Ascending aorta (tissue), 2 donors: ENCODE results near the gene ZFAND6. TPM values are rescaled to one million over a fixed set of nuclear protein-coding genes. Genes with fewer than 3 reads are reported as not detected.

ENCODE experiments used
- DNase-seq, 2 donors: peaks; one replicate each; pipeline ENCODE4 v3.0.0-alpha.2; 2019; ENCODE audit warnings: low spot score in 2 of 2
- H3K27ac ChIP-seq, 2 donors: fragments of 200-600 bp; sonication (generic); one replicate each; pipeline ENCODE4 v1.5.1; 2016 to 2017; ENCODE audit warnings: mild to moderate bottlenecking in 1 of 2
- H3K27me3 ChIP-seq: fragments of 200-600 bp; sonication (generic); one replicate; pipeline ENCODE4 v1.5.1; 2017
- H3K36me3 ChIP-seq, 2 donors: fragments of 200-600 bp; sonication (generic); one replicate each; pipeline ENCODE4 v1.5.1; 2016
- H3K4me1 ChIP-seq, 2 donors: fragments of 200-600 bp; sonication (generic); one replicate each; pipeline ENCODE4 v1.5.1; 2016 to 2017; ENCODE audit warnings: mild to moderate bottlenecking in 1 of 2
- H3K4me3 ChIP-seq, 2 donors: fragments of 200-600 bp; sonication (generic); one replicate each; pipeline ENCODE4 v1.5.1; 2016 to 2017; ENCODE audit warnings: mild to moderate bottlenecking in 1 of 2
- H3K9me3 ChIP-seq, 2 donors: fragments of 200-600 bp; sonication (generic); one replicate each; pipeline ENCODE4 v1.5.1; 2016
- intact Hi-C: fragments of 100-400 bp; cut with DNase I; formaldehyde crosslinking; loops from one replicate; pipeline ENCODE4 v1.15.1; 2023
- total RNA-seq: library from RNA; depleted of rRNA; stranded (reverse); fragments of >200 nt; gene quantifications from one replicate; pipeline ENCODE4 v1.1.0, GENCODE V29; 2016
- TF ChIP-seq, protein P1 (sequence below), 3 experiments: fragments of 200-600 bp in 2 of 3; fragments of 450-650 bp in 1 of 3; sonication (generic) in 2 of 3; IDR thresholded peaks; one replicate each; pipeline ENCODE4 v1.5.1; 2016 to 2019; ENCODE audit warnings: antibody characterized with exemption in 3 of 3, mild to moderate bottlenecking in 1 of 3, moderate library complexity in 1 of 3

Gene ZFAND6
- total RNA-seq, 1 donor from 2014 or later = 49.6 TPM

- no peak for DNase-seq
- TF ChIP-seq, protein P1, sequence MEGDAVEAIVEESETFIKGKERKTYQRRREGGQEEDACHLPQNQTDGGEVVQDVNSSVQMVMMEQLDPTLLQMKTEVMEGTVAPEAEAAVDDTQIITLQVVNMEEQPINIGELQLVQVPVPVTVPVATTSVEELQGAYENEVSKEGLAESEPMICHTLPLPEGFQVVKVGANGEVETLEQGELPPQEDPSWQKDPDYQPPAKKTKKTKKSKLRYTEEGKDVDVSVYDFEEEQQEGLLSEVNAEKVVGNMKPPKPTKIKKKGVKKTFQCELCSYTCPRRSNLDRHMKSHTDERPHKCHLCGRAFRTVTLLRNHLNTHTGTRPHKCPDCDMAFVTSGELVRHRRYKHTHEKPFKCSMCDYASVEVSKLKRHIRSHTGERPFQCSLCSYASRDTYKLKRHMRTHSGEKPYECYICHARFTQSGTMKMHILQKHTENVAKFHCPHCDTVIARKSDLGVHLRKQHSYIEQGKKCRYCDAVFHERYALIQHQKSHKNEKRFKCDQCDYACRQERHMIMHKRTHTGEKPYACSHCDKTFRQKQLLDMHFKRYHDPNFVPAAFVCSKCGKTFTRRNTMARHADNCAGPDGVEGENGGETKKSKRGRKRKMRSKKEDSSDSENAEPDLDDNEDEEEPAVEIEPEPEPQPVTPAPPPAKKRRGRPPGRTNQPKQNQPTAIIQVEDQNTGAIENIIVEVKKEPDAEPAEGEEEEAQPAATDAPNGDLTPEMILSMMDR (IDR thresholded peaks at IDR 0.05) = no peak
- Histone ChIP-seq H3K36me3 (no peaks in the 10 kb centered on the region), H3K27me3 (no peaks in the 10 kb centered on the region), H3K4me1 (no peaks in the 10 kb centered on the region), H3K9me3 (no peaks in the 10 kb centered on the region), H3K4me3 (no peak overlapping the region), H3K27ac (no peak overlapping the region)
- intact Hi-C loops = no loop called here
These were observed 49.9 kb downstream of the ZFAND6 start for GRCh38 chr15:80109388-80109787.

DNA sequence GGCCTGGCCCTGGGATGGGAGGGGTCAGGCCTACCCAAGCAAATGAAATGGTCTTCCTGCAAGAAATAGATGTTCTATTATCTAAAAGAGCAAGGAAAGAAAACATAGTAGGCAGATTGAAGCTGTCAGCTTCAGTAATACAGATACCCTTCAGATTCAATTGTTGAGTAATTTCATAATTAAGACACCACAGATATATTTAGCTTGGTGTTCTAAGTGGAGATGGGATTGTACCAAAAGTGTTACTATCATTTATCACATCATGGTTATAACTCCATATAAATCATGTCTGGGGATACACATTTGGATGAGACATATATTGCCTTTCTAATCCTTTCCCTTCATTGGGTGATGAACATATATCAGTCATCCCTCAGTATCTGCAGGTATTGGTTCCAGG is 51.4 kb downstream of the ZFAND6 start:
- no peak for DNase-seq
- Histone ChIP-seq H3K4me3 (no peak overlapping the region), H3K9me3 (no peaks in the 10 kb centered on the region), H3K36me3 (no peaks in the 10 kb centered on the region), H3K27ac (no peak overlapping the region), H3K27me3 (no peaks in the 10 kb centered on the region), H3K4me1 (no peaks in the 10 kb centered on the region)
- TF ChIP-seq, protein P1 (IDR thresholded peaks at IDR 0.05) = no peak
- intact Hi-C loops = no loop called here

GRCh38 chr15:80114114-80114513 is 54.6 kb downstream of the ZFAND6 start:
- H3K36me3 ChIP-seq = no peaks in the 10 kb centered on the region
- H3K4me1 ChIP-seq = no peaks in the 10 kb centered on the region
- no peak for DNase-seq
- no peak overlapping the region for H3K4me3 ChIP-seq
- intact Hi-C loops = no loop called here
- H3K27ac ChIP-seq = no peak overlapping the region
- H3K9me3 ChIP-seq = no peaks in the 10 kb centered on the region
- TF ChIP-seq, protein P1 (IDR thresholded peaks at IDR 0.05) = no peak
- H3K27me3 ChIP-seq = no peaks in the 10 kb centered on the region

DNA sequence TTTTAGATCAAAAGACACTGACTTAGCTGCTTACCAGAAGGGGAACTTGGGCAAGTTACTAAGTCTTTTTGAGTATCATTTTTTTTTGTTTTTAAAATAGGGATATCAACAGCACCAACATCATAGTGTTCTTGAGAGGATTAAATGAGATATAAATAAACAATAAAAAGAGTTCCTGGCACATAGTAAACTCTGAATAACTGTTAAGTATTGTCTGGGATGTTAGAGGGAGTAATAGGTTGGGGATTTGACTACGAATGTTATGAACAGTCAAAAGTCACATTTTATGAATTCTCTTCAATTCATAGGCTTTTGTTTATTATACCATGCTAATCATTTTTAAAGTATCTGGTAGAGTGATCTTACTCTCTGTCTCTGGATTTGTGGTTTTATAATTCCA is 55.5 kb downstream of the ZFAND6 start:
- Histone ChIP-seq H3K36me3 (no peaks in the 10 kb centered on the region), H3K27me3 (no peaks in the 10 kb centered on the region), H3K9me3 (no peaks in the 10 kb centered on the region), H3K4me1 (no peaks in the 10 kb centered on the region), H3K4me3 (no peak overlapping the region), H3K27ac (no peak overlapping the region)
- no peak for DNase-seq
- intact Hi-C loops = no loop called here
- TF ChIP-seq, protein P1 (IDR thresholded peaks at IDR 0.05) = no peak

DNA sequence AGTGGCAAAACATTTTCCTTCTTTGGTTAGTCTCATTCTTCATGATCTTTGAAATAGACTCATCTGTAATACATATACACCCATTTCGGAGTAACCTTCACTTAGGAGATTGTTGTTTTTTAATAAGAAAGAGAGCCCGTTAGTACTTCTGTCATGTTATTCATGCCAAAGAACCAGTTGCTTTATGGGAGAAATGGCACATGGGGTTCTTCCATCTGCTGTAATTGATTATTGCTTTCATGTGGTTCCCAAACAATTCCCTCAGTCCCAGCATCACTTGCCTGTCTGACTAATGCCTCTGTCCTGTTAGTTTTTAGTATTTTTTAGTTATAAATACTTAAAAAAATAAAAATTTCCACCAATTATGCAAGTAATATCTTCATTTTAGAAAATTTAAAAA is 59.5 kb downstream of the ZFAND6 start:
- DNase-seq = no peak
- intact Hi-C loops = no loop called here
- H3K36me3 ChIP-seq = peaks cover 0 to 12% of the 10 kb centered on the region in 2 donors
- no peak overlapping the region for H3K4me3 ChIP-seq
- TF ChIP-seq, protein P1 (IDR thresholded peaks at IDR 0.05) = no peak
- no peaks in the 10 kb centered on the region for H3K4me1 ChIP-seq
- H3K27me3 ChIP-seq = no peaks in the 10 kb centered on the region
- no peak overlapping the region for H3K27ac ChIP-seq
- no peaks in the 10 kb centered on the region for H3K9me3 ChIP-seq

DNA sequence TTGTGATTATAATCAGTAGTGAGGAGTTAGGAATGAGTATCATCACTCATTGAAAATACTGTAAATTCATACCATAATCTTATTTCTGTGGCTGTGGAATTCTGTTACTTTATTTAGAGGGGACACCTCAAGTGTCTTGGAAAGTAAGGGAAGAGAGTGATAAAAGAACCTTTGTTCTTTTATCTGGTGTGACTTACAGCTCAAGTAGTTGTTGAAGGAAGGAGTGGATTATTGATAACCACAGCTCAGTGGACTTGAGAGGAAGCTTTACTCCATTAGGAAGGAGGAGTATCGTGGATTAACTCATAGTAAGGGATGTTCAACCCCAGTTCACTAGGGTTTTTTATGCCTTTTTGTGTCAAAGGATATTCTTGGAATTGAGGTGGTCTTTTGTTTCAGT is 61.2 kb downstream of the ZFAND6 start:
- TF ChIP-seq, protein P1 (IDR thresholded peaks at IDR 0.05) = no peak
- DNase-seq = no peak
- intact Hi-C loops = no loop called here

More for the DNA sequence above, 61.2 kb downstream of the ZFAND6 start:
- Histone ChIP-seq H3K4me3 (no peak overlapping the region), H3K27ac (no peak overlapping the region), H3K9me3 (no peaks in the 10 kb centered on the region), H3K36me3 (peaks cover 2 to 19% of the 10 kb centered on the region in 2 donors), H3K4me1 (no peaks in the 10 kb centered on the region), H3K27me3 (no peaks in the 10 kb centered on the region)
